ENCODE results near the gene TCL1B. TPM values are rescaled to one million over a fixed set of nuclear protein-coding genes. Genes with fewer than 3 reads are reported as not detected.

The TCL1B gene
- total and polyA plus RNA-seq, 2 experiments from 2014 or later, result 5.5 to 6.0 TPM

- Histone ChIP-seq H3F3A (replicated peaks; ENCODE audit: low read depth) (no peaks in the 10 kb centered on the region), H3K79me2 (replicated peaks; ENCODE audit: insufficient read depth) (no peaks in the 10 kb centered on the region), H2AFZ (no peak overlapping the region), H3K27me3 (ENCODE audit: insufficient read depth) (0 out of 2 replicates have a peak, but pooled peaks cover 7% of the 10 kb centered on the region), H3K4me3 (no peak overlapping the region), H4K20me1 (replicated peaks; ENCODE audit: insufficient read depth) (no peaks in the 10 kb centered on the region), H3K36me3 (ENCODE audit: insufficient read depth) (no peaks in the 10 kb centered on the region), H3K4me1 (ENCODE audit: insufficient read depth) (peaks cover 19% of the 10 kb centered on the region), H3K27ac (ENCODE audit: low read depth) (no peak overlapping the region), H3K9me2 (ENCODE audit: insufficient read depth) (no peaks in the 10 kb centered on the region), H3K4me2 (peak overlapping the region; percentile 57)
- DNase-seq (ENCODE audit: low spot score), result no peak
- Mint-ChIP-seq H3K4me3 (no peak overlapping the region), H3K9me3 (no peaks in the 10 kb centered on the region), H3K27ac (no peak overlapping the region), H3K4me1 (peaks cover 22% of the 10 kb centered on the region), H3K27me3 (ENCODE audit: insufficient read depth, low read depth, poor library complexity) (peaks cover 5% of the 10 kb centered on the region), H3K36me3 (ENCODE audit: low read depth) (no peaks in the 10 kb centered on the region)
- ATAC-seq, result peak; percentile 78
- TF ChIP-seq NANOG (IDR thresholded peaks at IDR 0.05; ENCODE audit: borderline replicate concordance) (no peak), ZNF114 (CRISPR knock-in tag; IDR thresholded peaks at IDR 0.05) (no peak), ZNF462 (CRISPR knock-in tag; IDR thresholded peaks at IDR 0.05) (no peak), CREB1 (CRISPR knock-in tag; IDR thresholded peaks at IDR 0.05; ENCODE audit: low read depth) (no peak), CTCF (conservative IDR thresholded peaks at IDR 0.05; ENCODE audit: low read depth in 2 of 2) (no peak), STAT1 (IDR thresholded peaks at IDR 0.05; ENCODE audit: unreplicated experiment) (no peak)
Observed at GRCh38 chr14:95667249-95667693, 19.0 kb upstream of the TCL1B start.
